Measurements from ENCODE around the gene RPS21. TPM values are rescaled to one million over a fixed set of nuclear protein-coding genes. Genes with fewer than 3 reads are reported as not detected.
A peak's percentile ranks its signal among the peaks of the same experiment; 100 is the strongest.

RPS21 gene
- total RNA-seq, 1 experiment from 2014 or later = 1,761 TPM

DNA sequence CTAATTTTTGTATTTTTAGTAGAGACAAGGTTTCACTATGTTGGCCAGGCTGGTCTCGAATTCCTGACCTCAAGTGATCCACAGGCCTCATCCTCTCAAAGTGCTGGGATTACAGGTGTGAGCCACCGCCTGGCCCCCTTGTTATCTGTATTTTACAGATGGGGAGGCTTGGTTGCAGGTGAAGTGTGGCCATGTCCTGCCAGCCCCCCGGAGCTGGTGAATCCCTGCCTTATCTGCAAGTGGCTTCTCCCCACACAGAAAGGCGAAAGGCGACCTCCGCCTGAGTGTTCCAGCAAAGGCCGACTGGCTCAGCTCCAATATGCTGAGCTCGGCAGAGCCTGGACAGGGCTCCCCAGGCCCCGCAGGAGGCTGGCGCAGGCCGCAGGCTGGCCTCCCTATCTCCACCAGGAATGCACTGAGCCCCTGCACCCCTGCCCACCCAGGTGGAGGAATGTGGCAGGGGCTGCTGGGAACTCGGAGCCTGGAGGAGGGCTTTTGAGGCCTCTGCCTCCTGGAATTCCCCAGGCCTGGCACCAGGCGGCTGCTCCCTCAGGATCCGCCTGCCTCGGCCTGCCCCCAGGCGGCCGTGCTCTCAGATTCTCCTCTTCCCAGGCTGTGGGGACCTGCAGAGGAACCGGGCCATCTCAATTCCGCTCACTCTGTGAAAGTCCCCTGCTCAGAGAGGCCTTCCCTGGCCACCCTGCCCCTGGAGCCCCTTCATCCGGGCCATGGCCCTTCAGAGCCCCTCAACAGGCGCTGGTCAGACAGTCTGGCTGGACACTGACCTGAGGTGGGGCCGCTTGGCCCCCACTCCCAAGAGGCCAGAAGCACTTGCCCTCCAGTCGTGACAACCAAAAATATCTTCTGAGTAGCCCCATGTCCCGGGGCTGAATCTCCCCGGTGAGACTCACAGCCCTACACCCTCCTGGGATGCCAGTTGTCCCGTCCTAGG is 10.5 kb upstream of the RPS21 start:
- intact Hi-C loops (cut with micrococcal nuclease; ENCODE audit: unreplicated experiment) = no loop called here
- Histone ChIP-seq H3K27ac (ENCODE audit: low read length) (peak overlapping the region; percentile 86), H3K27me3 (ENCODE audit: control insufficient read depth, insufficient read depth, low read length) (no peaks in the 10 kb centered on the region), H3K4me3 (ENCODE audit: low read depth in 2 of 2, low read length in 2 of 2) (no peak overlapping the region), H3K4me1 (ENCODE audit: control insufficient read depth, insufficient read depth, low read length) (peaks cover 68% of the 10 kb centered on the region), H3K36me3 (ENCODE audit: control insufficient read depth, insufficient read depth, low read length) (no peaks in the 10 kb centered on the region), H3K9me3 (ENCODE audit: control insufficient read depth, insufficient read depth, low read depth, low read length) (no peaks in the 10 kb centered on the region)
- no TSS peak for BruUV-seq (replicated peaks)
- TF ChIP-seq, protein P1, sequence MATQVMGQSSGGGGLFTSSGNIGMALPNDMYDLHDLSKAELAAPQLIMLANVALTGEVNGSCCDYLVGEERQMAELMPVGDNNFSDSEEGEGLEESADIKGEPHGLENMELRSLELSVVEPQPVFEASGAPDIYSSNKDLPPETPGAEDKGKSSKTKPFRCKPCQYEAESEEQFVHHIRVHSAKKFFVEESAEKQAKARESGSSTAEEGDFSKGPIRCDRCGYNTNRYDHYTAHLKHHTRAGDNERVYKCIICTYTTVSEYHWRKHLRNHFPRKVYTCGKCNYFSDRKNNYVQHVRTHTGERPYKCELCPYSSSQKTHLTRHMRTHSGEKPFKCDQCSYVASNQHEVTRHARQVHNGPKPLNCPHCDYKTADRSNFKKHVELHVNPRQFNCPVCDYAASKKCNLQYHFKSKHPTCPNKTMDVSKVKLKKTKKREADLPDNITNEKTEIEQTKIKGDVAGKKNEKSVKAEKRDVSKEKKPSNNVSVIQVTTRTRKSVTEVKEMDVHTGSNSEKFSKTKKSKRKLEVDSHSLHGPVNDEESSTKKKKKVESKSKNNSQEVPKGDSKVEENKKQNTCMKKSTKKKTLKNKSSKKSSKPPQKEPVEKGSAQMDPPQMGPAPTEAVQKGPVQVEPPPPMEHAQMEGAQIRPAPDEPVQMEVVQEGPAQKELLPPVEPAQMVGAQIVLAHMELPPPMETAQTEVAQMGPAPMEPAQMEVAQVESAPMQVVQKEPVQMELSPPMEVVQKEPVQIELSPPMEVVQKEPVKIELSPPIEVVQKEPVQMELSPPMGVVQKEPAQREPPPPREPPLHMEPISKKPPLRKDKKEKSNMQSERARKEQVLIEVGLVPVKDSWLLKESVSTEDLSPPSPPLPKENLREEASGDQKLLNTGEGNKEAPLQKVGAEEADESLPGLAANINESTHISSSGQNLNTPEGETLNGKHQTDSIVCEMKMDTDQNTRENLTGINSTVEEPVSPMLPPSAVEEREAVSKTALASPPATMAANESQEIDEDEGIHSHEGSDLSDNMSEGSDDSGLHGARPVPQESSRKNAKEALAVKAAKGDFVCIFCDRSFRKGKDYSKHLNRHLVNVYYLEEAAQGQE (IDR thresholded peaks at IDR 0.05; ENCODE audit: insufficient read depth in 1 of 2, low read depth in 2 of 2, low read length in 1 of 2) = no peak
- TF ChIP-seq SIN3A (IDR thresholded peaks at IDR 0.05; ENCODE audit: borderline replicate concordance, insufficient read depth, low read depth, low read length) (no peak), POLR2AphosphoS5 (IDR thresholded peaks at IDR 0.05; ENCODE audit: low read depth, low read length) (no peak), TCF7L2 (IDR thresholded peaks at IDR 0.05; ENCODE audit: low read depth, low read length) (no peak)
- TF ChIP-seq, protein P2, sequence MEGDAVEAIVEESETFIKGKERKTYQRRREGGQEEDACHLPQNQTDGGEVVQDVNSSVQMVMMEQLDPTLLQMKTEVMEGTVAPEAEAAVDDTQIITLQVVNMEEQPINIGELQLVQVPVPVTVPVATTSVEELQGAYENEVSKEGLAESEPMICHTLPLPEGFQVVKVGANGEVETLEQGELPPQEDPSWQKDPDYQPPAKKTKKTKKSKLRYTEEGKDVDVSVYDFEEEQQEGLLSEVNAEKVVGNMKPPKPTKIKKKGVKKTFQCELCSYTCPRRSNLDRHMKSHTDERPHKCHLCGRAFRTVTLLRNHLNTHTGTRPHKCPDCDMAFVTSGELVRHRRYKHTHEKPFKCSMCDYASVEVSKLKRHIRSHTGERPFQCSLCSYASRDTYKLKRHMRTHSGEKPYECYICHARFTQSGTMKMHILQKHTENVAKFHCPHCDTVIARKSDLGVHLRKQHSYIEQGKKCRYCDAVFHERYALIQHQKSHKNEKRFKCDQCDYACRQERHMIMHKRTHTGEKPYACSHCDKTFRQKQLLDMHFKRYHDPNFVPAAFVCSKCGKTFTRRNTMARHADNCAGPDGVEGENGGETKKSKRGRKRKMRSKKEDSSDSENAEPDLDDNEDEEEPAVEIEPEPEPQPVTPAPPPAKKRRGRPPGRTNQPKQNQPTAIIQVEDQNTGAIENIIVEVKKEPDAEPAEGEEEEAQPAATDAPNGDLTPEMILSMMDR (IDR thresholded peaks at IDR 0.05) = peak; percentile 78
- ATAC-seq (peak; percentile 81), DNase-seq (ENCODE audit: low read depth, low spot score) (no peak)
- POLR2A ChIA-PET = no interaction called here
- CTCF ChIA-PET = no interaction called here
- in situ Hi-C loops (cut with HindIII; ENCODE audit: low pct_unique_long_range_greater_than_20kb, low sequenced_read_pairs) = no loop called here

DNA sequence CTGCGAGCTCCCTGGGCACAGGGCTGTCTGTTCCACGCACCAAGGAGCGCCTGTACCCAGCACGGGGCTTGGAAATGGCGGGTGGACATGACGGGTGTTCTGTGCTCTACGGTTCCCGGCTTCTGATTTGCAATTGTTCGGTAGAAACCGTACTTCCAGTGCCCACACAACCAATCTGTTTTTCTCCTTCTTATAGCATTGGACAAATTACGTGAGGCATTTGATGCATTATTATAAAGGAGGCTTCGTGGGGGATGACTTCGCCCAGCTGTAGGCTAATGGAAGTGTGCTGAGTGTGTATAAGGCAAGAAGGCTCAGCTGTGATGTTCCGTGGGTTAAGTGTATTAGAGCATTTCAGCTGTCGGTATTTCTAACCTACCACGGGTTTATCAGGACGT is 9.8 kb upstream of the RPS21 start:
- no TSS peak for BruUV-seq (replicated peaks)
- POLR2A ChIA-PET = no interaction called here
- no peaks in the 10 kb centered on the region for H3K9me3 ChIP-seq (ENCODE audit: control insufficient read depth, insufficient read depth, low read depth, low read length)
- intact Hi-C loops (cut with micrococcal nuclease; ENCODE audit: unreplicated experiment) (no loop called here), in situ Hi-C loops (cut with HindIII; ENCODE audit: low pct_unique_long_range_greater_than_20kb, low sequenced_read_pairs) (no loop called here)
- no peak for DNase-seq (ENCODE audit: low read depth, low spot score)
- peak overlapping the region; percentile 86 for H3K27ac ChIP-seq (ENCODE audit: low read length)
- no peaks in the 10 kb centered on the region for H3K27me3 ChIP-seq (ENCODE audit: control insufficient read depth, insufficient read depth, low read length)
- TF ChIP-seq SIN3A (IDR thresholded peaks at IDR 0.05; ENCODE audit: borderline replicate concordance, insufficient read depth, low read depth, low read length) (no peak), TCF7L2 (IDR thresholded peaks at IDR 0.05; ENCODE audit: low read depth, low read length) (no peak), POLR2AphosphoS5 (IDR thresholded peaks at IDR 0.05; ENCODE audit: low read depth, low read length) (no peak)
- TF ChIP-seq, protein P1 (IDR thresholded peaks at IDR 0.05; ENCODE audit: insufficient read depth in 1 of 2, low read depth in 2 of 2, low read length in 1 of 2) = no peak
- TF ChIP-seq, protein P2 (IDR thresholded peaks at IDR 0.05) = no peak
- no peaks in the 10 kb centered on the region for H3K36me3 ChIP-seq (ENCODE audit: control insufficient read depth, insufficient read depth, low read length)
- H3K4me1 ChIP-seq (ENCODE audit: control insufficient read depth, insufficient read depth, low read length) = peaks cover 64% of the 10 kb centered on the region
- CTCF ChIA-PET = no interaction called here
- H3K4me3 ChIP-seq (ENCODE audit: low read depth in 2 of 2, low read length in 2 of 2) = no peak overlapping the region
- ATAC-seq = no peak
